ENCODE measurements around the gene UGT1A8. TPM values are rescaled to one million over a fixed set of nuclear protein-coding genes. Genes with fewer than 3 reads are reported as not detected.

The UGT1A8 gene
- total and polyA plus RNA-seq, 7 donors = 1.8 to 8.8 (median 7.4) TPM; not detected in 4

- WGBS, 2 donors = 90 to 93% methylated on average over 8 of the region's 8 CpGs
Measured at GRCh38 chr2:233811732-233812131, 194.3 kb downstream of the UGT1A8 start.

GRCh38 chr2:233813236-233814055, 196.0 kb downstream of the UGT1A8 start:
- Histone ChIP-seq H3K36me3 (no peaks in the 10 kb centered on the region), H3K9me3 (peaks cover 0 to 1% (median 0%) of the 10 kb centered on the region in 4 donors), H3K27ac (no peak overlapping the region), H3K4me3 (no peak overlapping the region), H3K4me1 (no peaks in the 10 kb centered on the region), H3K27me3 (peaks cover 0 to 5% (median 0%) of the 10 kb centered on the region in 3 donors)
- no peak for TF ChIP-seq EP300 (IDR thresholded peaks at IDR 0.05)
- no peak for TF ChIP-seq CTCF (IDR thresholded peaks at IDR 0.05)
- no peak for TF ChIP-seq POLR2AphosphoS5 (IDR thresholded peaks at IDR 0.05)
- TF ChIP-seq POLR2A (IDR thresholded peaks at IDR 0.05) = no peak
- DNase-seq = peak; percentile 44
- 83 to 93% methylated on average over 3 of the region's 3 CpGs for WGBS, 2 donors
- intact Hi-C loops (cut with DNase I) = no loop called here

More at GRCh38 chr2:233811732-233812131, 194.3 kb downstream of the UGT1A8 start:
- Histone ChIP-seq H3K27me3 (peaks cover 0 to 5% (median 0%) of the 10 kb centered on the region in 3 donors), H3K4me1 (no peaks in the 10 kb centered on the region), H3K36me3 (no peaks in the 10 kb centered on the region), H3K9me3 (peaks cover 0 to 1% (median 0%) of the 10 kb centered on the region in 4 donors), H3K4me3 (no peak overlapping the region), H3K27ac (no peak overlapping the region)
- intact Hi-C loops (cut with DNase I) = no loop called here
- no peak for TF ChIP-seq POLR2AphosphoS5 (IDR thresholded peaks at IDR 0.05)
- no peak for TF ChIP-seq POLR2A (IDR thresholded peaks at IDR 0.05)
- no peak for TF ChIP-seq CTCF (IDR thresholded peaks at IDR 0.05)
- no peak for TF ChIP-seq EP300 (IDR thresholded peaks at IDR 0.05)
- peak; percentile 37 for DNase-seq

GRCh38 chr2:233814056-233814835, 196.8 kb downstream of the UGT1A8 start:
- no peak for TF ChIP-seq EP300 (IDR thresholded peaks at IDR 0.05)
- TF ChIP-seq POLR2A (IDR thresholded peaks at IDR 0.05) = no peak
- no peak for TF ChIP-seq POLR2AphosphoS5 (IDR thresholded peaks at IDR 0.05)
- TF ChIP-seq CTCF (IDR thresholded peaks at IDR 0.05) = no peak
- DNase-seq = peak; percentile 29
- 83 to 89% methylated on average over 2 of the region's 2 CpGs for WGBS, 2 donors

GRCh38 chr2:233815861-233816260, 198.4 kb downstream of the UGT1A8 start:
- H3K27ac ChIP-seq = no peak overlapping the region
- no peaks in the 10 kb centered on the region for H3K27me3 ChIP-seq
- peaks cover 0 to 1% (median 0%) of the 10 kb centered on the region in 4 donors for H3K9me3 ChIP-seq
- no peak for DNase-seq
- H3K36me3 ChIP-seq = no peaks in the 10 kb centered on the region
- WGBS, 2 donors = 93% methylated on average over 6 of the region's 6 CpGs
- H3K4me3 ChIP-seq = no peak overlapping the region
- intact Hi-C loops (cut with DNase I) = no loop called here
- no peaks in the 10 kb centered on the region for H3K4me1 ChIP-seq
- TF ChIP-seq POLR2A (IDR thresholded peaks at IDR 0.05) = no peak
- no peak for TF ChIP-seq EP300 (IDR thresholded peaks at IDR 0.05)
- TF ChIP-seq CTCF (IDR thresholded peaks at IDR 0.05) = no peak
- no peak for TF ChIP-seq POLR2AphosphoS5 (IDR thresholded peaks at IDR 0.05)

More at GRCh38 chr2:233814056-233814835, 196.8 kb downstream of the UGT1A8 start:
- Histone ChIP-seq H3K27ac (no peak overlapping the region), H3K4me1 (no peaks in the 10 kb centered on the region), H3K4me3 (no peak overlapping the region), H3K36me3 (no peaks in the 10 kb centered on the region), H3K27me3 (no peaks in the 10 kb centered on the region), H3K9me3 (peaks cover 0 to 1% (median 0%) of the 10 kb centered on the region in 4 donors)
- intact Hi-C loops (cut with DNase I) = no loop called here

Measured in sigmoid colon (tissue), 7 donors.